IPS DF 4.7 (cell line): ENCODE measurements around the gene GIPR.
"Not testable (repeated sequence)": the region's sequence is repeated elsewhere in the genome, so short reads cannot be mapped to it uniquely, and the experiment has no call there.

Experiments
- DNase-seq: peaks from one replicate; pipeline ENCODE4 v3.0.0-alpha.2; 2013; ENCODE audit warnings: low spot score; ENCODE audit errors: extremely low read depth

Gene GIPR, protein sequence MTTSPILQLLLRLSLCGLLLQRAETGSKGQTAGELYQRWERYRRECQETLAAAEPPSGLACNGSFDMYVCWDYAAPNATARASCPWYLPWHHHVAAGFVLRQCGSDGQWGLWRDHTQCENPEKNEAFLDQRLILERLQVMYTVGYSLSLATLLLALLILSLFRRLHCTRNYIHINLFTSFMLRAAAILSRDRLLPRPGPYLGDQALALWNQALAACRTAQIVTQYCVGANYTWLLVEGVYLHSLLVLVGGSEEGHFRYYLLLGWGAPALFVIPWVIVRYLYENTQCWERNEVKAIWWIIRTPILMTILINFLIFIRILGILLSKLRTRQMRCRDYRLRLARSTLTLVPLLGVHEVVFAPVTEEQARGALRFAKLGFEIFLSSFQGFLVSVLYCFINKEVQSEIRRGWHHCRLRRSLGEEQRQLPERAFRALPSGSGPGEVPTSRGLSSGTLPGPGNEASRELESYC

DNA sequence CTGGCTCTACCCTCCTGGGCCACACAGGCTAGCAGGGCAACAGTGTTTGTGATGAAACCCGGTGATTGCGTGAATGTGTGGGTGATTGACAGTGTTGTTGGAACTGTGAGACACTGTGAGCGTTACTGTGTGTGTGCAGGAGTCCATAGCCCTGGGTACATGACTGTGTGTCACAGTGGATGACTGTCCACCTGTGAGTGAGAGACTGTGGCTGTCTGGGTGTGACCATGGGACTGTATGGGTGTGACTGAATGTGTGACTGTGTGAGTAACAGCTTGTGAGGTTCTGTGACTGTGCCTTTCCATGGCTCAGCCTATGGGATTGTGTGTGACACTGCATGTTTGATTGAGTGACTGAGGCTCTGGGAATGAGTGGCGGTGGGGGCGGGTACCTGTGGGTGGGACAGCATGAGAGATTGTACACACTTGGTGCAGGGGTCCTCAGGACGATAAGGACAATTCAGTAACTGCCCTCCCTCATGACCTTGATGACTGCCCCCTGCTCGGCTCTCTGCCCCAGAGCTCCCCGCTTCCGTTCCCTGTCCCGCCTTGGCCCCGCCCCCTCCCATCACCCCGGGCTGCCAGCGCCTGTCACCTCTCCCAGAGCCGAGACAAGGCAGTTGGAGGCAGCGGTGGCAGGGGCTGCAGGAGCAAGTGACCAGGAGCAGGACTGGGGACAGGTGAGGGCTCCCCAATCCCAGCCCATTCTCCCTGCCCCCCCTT lies at the start of gene GIPR:
TSS of gene GIPR (plus strand) at position 602 of the 722 bp plus-strand sequence. CDS start 1,300 bp downstream, outside the sequence.
- DNase-seq = no peak

DNA sequence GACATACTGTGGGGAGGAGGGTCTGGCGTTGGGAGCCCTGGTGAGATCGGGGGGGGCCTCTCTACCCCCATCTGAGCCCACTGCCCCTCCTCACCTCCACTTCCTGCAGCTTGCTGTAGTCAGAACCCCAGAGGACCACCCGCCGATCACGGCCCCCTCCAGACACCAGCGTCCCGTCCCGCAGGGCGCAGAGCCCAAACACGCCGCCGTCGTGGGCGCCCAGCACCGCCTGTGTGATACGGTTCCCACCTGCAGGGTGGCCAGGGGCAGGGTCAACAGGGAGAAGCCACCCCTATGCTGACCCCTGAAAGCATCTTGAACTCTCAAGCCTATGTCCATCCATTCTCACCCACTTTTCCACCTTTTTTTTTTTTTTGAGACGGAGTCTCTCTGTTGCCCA lies 46.6 kb upstream of the GIPR start:
- no peak for DNase-seq

DNA sequence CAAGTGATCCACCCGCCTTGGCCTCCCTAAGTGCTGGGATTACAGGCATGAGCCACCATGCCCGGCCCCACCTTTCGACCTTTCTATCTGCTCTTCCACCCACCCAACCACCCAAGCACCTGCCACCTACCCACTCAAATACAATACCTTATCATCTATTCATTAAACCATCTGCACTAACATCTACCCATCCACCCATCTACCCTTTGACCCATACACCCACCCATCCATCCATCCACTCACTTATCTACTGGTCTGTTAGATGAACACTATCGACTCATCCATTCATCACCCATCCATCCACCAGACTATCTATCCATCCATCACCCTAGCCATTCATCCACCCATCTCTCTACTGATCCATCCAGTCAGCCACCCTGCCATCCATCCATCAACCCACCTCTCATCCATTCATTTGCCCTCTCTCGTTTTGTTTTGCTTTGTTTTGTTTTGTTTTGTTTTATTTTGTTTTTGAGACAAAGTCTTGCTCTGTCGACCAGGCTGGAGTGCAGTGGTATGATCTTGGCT lies 46.0 kb upstream of the GIPR start:
- no peak for DNase-seq

DNA sequence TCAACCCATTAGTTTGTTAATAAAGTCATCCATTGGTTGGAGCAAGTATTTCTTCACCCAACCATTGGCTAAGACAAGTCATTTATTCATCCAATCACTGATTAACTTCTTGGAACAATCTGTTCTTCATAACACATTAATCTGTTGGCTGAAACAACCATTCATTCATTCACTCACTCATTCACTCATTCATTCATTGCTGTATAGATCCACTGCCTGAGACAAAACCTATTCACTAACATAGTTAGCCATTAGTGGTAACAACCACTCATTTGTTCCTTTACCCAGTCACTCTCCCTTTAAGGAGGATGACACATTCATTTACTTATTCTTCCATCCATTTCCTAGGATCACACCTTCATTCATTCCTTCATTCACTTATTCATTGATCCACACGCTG lies 44.0 kb upstream of the GIPR start:
- DNase-seq = no peak

DNA sequence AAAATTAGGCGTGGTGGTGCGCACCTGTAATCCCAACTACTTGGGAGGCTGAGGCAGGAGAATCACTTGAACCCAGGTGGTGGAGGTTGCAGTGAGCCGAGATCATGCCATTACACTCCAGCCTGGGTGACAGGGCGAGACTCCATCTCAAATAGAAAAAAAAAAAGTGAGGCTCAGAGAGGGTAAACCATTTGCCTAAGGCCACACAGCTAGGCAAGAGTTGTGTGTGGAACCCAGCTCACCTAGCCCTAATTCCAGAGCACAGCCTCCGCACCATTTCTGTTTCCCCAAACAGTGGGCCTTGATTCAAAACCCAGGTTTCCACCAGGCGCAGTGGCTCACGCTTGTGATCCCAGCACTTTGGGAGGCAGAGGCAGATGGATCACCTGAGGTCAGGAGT lies 39.8 kb upstream of the GIPR start:
- DNase-seq = not testable (repeated sequence)

DNA sequence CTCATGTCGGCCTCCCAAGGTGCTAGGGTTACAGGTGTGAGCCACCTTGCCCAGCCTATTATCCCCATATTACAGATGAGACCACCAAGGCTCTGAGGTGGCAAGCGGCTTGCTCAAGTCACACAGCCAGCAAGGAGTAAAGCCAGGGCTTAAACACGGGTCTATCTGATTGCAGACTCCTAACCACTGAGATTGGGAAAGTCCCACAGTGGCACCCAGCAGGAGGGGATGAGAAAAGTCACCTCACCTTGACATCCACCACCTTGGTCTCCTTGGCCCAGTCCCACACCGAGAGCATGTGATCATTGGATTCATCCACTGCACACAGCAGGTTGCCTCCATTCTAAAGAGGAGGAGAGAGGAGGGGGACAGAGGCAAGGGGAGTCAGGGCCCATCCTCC lies 38.3 kb upstream of the GIPR start:
- DNase-seq = no peak

DNA sequence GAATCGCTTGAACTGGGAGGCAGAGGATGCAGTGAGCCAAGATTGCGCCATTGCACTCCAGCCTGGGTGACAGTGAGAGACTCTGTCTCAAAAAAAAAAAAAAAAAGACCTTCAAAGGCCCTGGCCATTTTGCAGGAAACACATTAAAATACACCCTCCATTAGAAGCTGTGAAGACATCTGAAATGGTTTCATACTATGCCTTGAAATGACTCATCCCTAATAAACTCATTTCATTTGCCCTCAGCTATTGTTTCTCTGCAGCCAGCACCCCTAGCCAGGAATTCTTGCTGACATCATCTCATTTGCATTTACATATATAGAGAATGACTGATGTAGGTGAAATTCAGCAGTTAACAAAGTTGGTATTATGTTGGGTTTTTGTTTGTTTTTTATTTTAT lies 37.6 kb upstream of the GIPR start:
- DNase-seq = no peak

DNA sequence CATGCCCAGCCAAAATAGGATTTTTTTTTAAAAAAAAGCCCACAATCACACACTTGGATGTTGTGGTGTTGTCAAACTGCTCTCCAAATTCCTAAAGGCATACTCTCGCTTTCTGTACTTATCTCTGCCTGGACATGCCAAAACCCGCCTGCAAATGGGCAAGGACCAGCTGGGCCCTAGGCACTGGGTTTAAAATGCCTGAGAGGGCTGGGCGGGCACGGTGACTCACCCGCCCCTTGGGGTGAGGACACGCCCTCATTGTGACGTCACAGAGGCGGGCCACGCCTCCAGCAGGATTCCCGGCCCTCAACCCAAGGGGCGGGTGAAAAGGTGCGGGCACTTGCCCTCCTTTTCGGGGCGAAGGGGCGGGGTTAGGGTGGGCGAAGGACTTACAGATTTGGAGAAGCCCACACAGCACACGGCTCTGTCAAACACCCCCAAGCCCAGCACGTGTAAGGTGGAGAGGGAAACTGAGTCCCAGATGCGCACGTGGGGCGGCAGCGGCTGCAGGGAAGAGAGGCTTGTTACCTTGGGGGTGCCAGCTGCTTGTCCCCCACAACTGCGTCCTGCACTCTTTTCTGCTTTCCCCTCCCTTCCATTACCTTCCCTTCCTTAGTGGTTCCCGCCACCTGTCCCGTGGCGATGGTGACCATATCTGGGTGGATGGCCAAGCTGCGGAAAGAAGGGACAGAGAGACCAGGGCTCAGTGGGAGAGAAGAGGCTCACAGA lies 35.4 kb upstream of the GIPR start:
- DNase-seq = no peak

DNA sequence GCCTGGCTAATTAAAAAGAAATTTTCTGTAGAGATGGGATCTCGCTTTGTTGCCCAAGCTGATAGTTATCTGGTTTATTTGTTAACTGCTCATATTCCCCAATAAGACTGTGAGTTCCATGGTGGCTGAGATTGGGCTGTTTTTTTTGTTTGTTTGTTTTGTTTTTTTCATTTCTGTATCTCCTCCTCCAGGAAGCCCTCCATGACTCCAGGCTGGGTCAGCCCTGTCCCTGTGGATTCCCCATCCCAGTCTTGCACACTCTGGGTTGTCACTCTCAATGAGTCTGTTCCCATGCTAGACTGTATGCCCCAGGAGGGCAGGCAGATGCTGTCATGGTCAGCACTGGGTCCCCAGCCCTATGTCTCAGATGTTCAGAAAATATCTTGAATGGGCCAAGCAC lies 31.7 kb upstream of the GIPR start:
- DNase-seq = no peak

DNA sequence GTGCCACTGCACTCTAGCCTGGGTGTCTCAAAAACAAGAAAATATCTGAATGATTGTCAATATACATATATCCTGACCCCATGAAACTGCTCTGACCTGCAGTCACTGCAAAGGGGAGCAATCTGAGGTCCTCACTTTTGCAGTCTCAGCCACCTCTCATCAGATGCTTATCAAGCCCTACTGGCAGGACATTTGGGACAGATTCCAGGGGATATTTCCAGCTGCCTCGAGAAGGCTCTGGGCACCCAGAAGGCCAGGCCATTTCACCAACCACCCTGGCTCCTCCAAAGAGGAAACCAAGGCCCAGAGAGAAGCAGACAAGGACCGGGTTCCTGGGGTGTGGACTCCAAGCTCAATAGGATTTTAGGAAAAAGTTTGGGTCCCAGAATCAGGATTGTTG lies 31.1 kb upstream of the GIPR start:
- no peak for DNase-seq

DNA sequence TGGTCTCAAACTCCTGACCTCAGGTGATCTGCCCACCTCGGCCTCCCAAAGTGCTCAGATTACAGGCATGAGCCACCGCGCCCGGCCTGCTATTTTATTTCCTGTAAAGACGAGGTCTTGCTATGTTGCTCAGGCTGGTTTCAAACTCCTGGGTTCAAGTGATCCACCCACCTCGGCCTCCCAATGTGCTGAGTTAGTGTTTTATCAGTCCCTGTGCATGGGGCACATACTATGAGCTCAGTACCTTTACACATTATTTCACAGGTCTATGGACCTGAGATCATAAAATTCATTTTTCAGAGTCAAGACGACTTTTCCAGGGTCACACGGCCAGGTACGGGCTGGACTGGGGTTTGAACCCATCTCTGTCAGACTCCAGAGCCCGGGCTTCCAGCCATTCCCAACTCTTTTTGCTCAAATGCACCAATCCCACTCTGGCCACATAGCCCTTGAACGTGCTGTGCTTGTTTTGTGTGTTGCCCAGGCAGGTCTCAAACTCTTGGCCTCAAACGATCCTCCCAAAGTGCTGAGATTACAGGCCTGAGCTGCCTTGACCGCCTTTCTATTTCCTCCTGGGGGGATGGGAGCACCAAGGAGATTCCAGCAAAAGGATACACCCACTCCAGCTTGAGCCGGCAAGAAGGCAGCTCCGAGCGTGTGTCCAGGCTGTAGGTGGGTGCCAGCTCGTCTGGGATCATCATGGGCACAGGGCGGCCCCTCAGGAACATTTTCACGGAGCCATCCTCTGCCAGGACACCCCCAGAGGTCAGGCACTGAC lies 29.9 kb upstream of the GIPR start:
- no peak for DNase-seq

DNA sequence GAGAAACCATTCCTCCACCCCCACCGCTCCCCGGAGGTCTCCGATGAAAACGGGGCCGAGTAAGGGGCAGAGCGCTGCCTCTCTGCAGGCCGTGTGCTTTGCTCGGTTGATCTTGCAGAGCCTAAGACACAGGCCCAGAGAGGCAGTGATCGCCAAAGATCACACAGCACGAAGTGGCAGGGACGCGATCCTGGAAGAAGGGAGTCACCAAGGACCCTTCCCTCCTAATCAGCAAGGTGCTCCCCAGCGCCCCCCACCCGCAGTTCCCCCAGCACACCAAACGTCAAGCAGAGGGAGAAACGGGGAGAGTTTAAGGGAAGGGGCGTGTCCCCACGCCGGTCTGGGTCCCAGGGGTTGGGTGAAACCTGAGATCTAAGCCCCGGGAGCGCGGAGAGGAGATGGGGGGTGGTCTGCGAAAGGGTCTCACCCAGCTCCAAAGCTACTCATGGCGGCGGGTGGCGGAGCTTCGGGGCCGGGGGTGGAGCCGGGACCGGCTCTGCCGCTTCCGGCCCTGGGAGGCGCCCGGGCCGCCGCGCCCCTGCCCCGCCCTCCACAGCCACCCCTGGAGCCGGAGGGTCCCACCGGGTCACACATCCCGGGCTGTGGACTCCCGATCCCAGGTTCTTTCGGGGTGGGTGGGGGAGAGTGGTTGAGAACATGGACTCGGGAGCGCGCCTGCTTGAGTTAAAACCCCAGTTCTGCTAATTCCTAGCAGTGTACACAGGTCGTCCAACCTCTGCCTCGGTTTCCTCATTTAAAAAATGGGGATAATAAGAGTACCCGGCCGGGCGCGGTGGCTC lies 28.9 kb upstream of the GIPR start, which contains the start of gene EML2:
TSS of gene EML2 (minus strand) at position 468 of the 800 bp plus-strand sequence. CDS start at position 447, 21 bp downstream.
- DNase-seq = no peak

DNA sequence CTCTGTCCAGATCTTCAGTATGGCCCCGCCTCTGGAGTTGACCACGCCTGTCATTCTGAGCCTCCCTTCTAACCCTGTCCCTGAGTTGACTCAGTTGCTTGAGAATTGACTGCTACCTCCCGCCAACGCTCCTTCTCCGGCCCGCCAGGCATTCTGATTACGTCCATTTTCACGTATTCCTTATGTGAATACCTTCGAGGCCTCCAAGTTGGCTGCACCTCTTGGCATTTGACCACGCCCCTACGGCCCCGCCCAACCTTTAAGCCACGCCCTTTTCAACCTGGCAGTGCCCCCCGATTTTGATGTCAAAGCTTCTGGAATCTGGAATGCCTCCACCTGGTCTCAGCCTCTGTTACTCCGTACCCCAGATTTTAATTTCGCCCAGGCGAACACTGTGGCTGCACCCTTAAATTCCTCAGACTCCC lies 27.2 kb upstream of the GIPR start:
- no peak for DNase-seq

DNA sequence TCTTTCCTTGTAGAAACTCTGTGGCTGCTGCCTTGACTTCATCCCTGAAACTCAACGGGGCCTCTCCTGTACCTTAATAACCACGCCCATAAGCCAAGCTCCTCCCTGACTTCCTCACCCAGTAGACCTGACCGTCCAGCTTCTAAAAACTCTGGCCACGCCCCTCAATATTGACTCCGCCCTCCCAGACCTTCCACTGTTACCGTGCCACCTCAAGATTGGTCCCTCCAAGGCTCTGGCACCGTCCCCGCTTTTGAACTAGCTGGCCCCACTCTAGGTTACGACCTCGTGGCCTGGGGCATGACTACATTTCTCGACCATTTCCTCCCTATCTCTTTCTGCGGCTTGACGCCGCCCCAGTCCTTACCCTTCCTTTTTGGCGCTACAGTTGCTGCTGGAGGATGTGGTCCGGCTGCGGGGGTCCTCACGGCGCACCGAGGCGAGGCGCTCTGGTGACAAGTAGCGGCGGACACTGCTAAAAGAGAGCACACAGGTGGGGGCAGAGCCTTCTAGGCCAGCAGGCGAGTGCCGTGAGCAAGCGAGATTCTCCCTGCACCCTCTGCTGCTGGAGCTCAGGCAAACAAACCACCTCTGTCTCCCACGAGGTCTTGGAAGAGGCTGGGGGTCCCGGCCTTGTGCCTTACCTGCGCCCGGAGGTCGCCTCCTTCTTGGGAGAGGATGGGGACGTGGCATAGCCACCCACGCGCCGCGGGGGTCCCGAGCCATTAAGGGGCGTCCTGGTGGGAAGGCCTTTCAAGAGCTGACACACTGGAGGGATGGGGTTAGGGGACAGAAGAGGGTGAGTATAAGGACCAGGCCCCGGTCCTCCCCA lies 26.5 kb upstream of the GIPR start:
- peak; percentile 93 for DNase-seq

DNA sequence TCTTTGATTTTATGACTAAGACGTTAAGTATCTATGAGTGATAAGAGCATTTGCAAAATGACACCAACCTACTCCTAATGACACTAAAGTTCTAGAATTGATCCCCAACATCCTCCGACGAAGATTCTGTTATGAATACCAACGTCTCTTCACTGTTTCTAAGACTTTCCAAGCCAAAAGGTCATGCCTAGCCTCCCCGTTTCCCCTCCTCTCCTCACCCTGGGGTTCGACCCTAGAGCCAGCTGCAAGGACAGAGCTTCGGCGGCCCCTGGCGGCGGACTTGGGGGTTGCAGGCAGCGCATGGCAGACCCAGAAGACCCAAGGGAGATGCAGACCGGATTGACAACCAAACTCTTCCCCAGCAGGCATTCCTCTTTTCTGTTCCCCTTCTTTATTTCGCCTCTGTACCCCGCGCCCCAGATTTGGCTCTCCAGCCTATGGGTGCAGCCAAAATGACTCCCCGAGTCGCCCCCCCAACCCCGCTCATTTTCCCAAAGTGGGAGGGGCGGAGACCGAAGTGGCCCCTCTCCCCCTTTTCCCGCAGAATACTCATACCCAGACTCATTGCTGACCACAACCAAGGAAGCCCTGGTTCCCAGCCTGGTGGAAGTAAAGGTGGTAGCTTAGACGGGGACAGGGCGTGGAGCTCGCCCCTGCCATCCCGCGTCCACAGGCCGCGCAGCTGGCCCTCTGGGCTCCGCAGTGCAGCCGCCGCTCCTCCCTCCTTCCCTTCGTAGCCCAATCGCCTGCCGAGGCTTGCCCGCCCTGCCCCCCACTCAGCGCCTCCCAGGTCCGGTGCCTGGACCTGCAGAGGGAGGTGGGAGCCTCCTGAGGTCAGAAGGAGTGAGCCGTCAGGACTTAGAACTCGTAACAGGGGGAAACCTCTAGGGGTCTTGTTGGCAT lies 24.7 kb upstream of the GIPR start:
- DNase-seq = no peak

DNA sequence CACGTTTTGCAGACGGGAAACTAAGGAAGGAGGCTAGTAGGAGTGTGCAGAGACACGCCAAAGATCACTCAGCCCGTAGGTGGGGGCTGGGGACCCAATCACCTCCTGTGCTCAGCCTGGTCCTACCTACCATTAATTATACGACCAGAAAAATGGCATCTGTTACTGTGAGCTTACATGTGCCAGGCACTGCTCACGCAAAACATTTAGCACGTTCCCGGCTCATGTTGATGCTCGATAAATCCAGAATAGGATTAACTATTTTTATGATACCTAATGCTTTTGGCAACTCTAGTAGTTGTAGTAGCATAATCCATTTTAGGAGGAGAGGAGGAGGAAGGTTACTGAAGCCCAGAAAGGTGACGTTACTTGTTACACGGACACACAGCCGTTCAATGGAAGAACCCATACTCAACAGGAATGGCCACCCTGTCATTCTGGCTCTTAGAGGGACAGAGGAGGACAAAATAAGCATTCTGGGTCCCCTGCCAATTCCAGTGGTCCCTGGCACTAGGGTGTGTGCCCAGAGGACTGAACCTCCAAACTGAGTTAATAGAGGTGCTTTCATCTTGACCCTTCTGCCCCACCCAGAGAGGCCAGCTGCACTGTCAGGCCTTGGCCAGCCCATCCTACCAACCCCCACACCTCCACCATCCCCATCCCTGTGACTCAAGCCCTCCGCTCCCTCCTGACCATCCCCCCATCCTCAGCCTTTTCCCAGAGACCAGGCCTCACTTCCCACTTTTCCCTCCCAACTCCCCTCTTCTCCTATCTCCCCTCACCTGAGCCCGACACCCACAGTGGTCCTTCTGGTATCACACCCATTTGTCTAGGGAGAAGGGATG lies 23.9 kb upstream of the GIPR start:
- no peak for DNase-seq

DNA sequence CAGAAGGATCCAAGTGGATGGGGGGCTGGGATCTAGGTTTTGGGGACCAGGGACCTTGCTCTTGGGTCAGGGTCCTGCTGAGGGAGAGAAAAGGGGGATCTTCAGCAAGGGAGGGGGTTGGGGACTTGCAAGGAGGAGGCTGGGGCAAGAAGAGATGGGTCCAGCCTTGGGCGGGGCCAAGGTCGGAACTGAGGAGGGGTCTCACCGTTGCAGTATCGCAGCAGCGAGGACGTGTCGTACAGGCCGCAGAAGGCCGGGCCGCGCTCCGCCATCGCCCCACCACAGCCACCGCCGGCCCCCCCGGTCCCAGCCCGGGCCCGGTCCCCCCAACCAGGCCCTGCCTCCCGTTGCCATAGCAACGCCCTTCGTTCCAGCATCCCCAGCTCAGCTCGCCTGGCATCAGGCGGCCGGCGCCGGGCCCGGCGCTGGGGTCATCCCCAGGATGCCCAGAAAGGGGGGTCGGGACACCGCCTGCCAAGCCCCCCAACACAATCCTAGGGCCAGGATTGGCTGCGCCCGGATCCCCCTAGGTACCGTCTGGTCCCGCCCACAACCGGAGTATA lies 22.9 kb upstream of the GIPR start:
- DNase-seq = no peak
